Activated CD8-positive, alpha-beta memory T cell treated with anti-CD3 and anti-CD28 coated beads, Interleukin-2, amount 50 U/mL, for 24 hours (primary cell): ENCODE results near the gene MAPK14.

Source experiments
- DNase-seq: peaks from one replicate; pipeline ENCODE4 v3.0.0-alpha.2; 2020; ENCODE audit errors: extremely low read depth

MAPK14 gene

DNA sequence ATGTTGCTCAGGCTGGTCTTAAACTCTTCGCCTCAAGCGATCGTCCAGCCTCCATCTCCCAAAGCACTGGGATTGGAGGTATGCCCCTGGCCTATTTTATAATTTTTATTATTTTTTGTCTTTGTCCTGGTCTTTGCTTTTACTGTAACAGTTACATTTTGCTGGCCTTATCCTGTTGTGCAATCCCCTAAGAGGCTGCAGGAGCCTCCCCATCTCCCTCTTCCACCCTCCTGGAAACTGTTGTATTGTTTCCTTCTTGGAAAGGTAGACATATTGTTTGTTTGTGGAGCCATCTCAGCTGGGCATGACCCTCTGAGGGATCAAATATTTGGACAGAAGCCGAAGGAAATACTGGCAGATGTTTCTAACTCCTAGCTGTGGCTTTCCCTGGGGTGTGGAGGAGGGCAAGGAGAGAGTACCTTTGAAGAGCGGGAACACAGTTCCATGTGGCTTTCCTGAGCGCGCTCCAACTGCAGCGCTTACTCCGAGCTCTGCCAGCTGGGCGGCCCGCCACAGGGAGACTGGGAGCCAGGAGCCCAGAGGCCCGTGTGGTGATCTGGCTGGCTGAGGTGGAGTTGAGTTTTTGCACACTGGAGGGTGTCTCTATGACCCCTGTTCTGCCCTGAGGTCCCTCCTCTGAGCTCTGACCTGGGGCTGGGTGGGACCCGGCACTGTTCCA lies 107.6 kb downstream of the MAPK14 start:
- no peak for DNase-seq

DNA sequence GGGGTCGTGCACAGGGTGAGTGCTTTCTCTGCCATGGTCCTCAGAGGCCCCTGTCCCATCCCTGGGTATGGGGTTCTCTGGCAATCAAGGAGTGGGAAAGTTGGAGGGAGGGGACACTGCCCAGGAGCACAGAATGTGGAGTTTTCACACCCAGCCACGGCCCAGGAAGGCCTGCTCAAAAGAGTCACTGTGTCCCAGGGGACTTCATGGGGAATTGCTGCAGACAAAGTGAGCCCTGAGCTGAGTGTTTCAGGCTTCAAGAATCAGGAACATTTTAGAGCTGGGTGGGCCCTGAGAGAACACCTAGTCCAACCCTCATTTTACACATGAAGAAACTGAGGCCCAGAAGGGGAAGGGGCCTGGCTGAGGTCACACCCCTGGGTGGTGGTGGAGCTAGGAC lies 108.4 kb downstream of the MAPK14 start:
- DNase-seq: no peak

DNA sequence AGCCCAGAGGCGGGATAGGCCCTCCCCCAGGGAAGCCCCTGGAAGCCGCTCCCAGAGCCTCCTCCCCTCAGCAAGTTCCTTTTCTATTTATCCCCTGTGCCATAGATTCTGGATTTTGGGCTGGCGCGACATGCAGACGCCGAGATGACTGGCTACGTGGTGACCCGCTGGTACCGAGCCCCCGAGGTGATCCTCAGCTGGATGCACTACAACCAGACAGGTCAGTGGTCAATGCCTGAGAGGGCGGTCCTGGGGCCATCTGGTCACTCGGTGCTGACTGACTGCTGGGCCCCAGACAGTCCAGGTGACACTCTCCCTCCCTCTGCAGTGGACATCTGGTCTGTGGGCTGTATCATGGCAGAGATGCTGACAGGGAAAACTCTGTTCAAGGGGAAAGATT lies 108.9 kb downstream of the MAPK14 start:
- no peak for DNase-seq

DNA sequence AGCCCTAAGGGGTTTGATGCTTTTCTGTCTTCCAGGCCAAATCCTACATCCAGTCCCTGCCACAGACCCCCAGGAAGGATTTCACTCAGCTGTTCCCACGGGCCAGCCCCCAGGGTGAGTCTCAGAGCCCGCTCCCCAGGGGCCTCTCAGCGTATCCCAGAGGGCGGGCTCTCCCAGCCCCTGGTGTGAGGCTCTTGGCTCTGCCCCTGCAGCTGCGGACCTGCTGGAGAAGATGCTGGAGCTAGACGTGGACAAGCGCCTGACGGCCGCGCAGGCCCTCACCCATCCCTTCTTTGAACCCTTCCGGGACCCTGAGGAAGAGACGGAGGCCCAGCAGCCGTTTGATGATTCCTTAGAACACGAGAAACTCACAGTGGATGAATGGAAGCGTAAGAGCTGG lies 111.1 kb downstream of the MAPK14 start:
- DNase-seq: no peak

DNA sequence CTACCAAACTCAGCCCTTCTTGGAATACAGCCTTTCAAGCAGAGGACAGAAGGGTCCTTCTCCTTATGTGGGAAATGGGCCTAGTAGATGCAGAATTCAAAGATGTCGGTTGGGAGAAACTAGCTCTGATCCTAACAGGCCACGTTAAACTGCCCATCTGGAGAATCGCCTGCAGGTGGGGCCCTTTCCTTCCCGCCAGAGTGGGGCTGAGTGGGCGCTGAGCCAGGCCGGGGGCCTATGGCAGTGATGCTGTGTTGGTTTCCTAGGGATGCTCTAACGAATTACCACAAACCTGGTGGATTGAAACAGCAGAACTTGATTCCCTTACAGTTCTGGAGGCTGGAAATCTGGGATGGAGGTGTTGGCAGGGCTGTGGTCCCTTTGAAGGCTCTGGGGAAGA lies 111.8 kb downstream of the MAPK14 start:
- no peak for DNase-seq

DNA sequence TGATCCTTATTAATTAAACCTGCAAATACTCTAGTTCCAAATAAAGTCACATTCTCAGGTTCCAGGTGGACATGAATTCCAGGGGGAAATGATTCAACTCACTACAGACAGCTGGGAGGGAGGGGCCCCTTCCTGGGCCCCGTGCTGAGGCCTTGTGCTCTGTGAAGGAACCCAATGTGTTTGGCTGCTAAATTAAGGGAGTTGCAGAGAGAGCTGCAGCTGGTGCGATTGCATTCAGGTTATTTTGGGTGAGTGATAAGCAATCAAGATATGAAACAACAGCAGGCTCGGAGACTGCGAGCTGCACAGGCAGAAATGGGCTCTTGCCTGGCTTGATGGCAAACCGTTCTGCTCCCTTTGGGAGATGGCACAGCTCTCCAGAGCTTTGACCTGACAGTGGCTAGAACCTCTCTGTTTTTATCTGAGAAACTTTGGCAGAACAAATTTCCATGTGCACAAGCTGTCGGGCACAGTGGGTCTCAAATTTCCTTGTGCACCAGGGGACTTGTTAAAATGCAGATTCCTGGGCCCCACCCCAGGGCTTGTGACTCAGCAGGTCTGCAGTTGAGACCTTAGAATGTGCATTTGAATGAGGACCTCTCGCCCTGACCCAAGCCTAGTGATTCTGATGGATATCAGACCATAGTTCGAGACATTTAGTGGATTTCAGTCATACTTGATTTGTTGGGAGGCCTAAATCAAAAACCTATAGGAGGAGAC lies 112.5 kb downstream of the MAPK14 start:
- no peak for DNase-seq

DNA sequence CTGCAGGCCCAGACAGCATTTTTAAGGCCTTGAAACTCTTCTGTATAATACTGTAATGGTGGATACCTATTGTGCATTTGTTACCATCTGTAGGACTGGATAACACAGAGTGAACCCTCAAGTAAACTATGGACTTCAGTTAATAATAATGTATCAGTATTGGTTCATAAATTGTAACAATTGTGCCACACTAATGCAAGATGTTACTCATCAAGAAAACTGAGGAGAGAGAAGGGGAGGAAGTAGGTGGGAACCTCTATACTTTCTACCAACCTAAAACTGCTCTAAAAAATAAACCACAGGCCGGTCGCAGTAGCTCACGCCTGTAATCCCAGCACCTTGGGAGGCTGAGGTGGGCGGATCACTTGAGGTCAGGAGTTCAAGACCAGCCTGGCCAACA lies 113.5 kb downstream of the MAPK14 start:
- no peak for DNase-seq

DNA sequence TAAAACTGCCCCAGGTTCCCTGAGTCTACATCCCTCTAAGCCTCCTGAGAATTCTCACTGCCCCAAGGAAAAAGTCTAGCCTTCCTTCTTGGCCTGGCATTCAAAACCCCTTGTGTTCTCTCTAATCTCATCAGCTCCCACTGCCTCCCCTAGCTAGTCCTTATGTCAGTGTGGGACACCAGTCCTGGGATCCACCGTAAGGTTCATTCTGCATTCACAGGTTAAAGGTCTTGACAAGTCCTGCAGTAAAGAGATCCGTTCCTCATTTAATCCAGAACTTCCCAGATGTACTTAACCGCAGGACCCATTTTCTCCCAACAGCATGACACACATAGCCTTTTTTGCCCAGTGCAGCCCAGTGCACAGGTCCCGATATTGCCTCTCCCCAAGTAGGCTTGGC lies 114.4 kb downstream of the MAPK14 start:
- DNase-seq: no peak

DNA sequence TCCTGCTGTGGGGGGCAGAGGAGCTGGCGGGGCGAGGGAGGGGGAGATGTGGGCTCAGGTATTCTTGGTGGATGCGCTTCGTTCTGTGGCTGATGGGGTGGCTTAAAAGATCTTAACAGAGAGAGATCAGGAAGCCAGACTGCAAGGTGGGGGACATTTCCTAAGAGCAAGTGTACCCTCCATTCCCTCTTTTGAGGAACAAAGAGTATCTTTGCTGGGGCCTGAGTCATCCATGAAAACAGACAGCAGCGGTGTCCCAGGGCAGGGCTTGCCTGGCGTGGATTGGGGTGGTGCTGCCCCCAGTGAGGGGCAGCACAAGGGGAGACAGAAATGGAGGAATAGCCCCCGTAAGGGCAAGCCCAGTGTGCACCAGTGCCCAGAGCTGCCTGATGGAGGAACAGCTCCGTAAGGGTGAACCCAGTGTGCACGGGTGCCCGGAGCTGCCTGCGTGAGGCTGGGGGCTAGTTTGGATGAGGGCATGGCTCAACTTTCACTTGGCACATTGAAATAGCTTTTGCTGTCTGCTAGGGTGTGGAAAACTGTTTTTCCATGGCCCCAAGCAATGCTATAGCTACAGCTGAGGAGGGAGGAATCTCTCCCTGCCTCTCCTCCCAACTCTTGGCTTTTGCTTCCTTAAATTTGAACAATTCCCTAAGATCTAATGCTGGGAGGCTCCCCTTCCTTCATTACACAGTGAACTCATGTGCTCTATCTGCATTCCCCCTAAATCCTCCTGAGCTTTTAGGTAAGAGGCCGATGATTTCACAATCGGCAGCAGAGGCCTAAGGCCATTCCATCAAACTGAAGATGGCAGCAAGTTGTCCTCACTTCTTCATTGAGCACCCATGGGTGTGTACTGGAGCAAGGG lies 115.6 kb downstream of the MAPK14 start:
- DNase-seq: no peak

DNA sequence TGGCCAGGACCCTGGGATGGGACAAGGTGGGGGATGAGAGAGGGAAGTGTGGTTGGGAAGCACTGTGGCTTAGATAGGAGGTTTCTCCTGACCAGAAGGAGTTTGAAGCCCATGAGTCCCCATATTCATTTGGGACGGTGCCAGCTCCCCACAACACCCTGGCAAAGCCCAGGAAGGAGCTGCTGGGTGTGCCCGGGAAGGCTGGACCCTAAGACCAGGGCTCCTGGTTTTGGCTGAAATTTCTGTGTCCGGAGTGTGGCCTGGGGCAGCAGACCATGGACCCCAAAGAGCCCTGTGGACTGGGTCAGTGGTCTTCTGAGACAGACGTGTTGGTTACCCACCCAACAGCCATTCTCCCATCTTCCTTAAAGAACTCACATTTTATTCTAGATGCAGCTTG lies 117.9 kb downstream of the MAPK14 start:
- DNase-seq: no peak

DNA sequence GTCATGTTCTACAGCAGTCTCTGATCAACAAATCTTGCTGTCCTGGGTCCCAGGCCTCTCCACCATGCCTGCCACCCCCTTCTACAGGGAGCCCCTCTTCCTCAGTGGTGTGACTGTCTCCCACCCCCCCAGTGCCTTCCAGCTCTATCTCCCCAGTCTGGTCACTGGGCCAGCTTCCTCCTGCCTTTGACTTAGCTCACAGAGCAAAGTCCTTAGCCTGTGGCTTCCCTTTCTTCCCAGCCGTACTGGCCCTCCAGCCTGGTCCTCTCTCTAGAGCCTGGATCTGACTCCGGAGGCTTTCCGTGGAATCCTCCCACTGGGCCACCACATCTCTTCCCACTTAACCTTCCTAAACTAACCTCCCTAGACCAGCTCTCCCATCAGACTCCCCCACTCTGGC lies 119.7 kb downstream of the MAPK14 start:
- no peak for DNase-seq

DNA sequence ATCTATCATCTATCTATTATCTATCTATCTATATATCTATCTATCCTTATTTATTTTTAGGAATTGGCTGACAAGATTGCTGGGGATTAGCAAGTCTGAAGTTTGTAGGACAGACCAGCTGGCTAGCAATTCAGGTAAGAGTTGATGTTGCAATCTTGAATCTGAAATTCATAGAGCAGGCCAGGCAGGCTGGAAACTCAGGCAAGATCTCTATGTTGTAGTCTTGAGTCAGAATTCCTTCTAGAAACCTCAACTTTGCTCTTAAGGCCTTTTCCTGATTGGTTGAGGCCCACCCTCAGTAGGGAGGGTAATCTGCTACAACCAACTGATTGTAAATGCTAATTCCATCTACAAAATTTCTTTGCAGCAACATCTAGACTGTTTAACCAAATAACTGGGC lies 121.9 kb downstream of the MAPK14 start:
- no peak for DNase-seq

DNA sequence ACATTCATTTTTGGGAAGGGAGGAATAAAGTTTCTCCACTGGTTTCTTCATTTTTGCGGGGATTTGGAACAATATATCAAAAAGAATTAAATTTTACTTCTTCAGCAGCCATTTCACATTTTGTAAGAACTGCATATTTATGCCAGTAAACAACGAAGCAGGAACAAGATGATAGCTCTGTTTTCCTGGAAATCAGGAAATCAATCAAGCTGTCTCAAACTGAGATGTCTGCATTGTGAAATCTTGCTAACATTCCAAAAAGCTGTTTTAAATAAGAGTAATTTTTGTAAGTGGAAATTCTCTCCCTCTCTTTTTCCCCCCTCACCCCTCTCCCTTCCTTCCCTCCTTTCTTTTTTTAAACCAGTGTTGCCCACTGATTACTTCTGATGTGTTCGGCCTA lies 122.7 kb downstream of the MAPK14 start:
- no peak for DNase-seq

DNA sequence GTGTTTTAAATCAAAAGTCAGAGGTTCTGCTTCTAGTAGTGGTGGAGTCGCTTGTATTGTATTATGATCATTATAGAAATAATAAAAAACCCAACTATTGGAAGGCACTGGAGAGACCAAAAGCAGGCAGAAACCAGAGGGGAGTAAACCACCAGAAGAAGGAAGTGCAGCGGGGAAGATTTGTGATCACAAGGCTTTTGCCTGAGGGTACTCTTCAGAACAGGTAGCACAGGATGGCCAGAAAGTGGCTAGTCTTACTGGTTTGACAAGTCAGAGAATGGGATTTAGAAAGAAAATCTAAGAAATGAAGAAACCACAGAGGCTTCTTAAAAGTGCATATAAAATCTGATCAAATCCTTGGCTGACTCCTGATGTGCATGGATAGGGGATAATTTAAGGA lies 126.7 kb downstream of the MAPK14 start:
- DNase-seq: no peak

DNA sequence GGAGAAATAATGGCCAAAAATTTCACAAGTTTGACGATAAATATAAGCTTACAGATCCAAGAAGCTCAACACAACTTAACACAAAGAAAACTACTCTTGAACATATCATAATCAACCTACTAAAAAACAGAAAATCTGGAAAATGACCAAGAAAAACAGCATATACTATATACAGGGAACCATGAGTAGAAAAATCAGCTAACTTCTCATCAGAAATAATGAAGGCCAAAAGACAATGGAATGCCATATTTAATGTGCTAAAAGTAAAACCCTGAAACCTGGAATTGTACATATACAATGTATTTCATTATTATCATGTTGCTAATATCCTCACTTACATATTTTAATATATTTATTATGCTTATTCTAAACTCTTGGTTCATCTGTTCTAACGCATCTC lies 128.1 kb downstream of the MAPK14 start:
- DNase-seq: no peak

DNA sequence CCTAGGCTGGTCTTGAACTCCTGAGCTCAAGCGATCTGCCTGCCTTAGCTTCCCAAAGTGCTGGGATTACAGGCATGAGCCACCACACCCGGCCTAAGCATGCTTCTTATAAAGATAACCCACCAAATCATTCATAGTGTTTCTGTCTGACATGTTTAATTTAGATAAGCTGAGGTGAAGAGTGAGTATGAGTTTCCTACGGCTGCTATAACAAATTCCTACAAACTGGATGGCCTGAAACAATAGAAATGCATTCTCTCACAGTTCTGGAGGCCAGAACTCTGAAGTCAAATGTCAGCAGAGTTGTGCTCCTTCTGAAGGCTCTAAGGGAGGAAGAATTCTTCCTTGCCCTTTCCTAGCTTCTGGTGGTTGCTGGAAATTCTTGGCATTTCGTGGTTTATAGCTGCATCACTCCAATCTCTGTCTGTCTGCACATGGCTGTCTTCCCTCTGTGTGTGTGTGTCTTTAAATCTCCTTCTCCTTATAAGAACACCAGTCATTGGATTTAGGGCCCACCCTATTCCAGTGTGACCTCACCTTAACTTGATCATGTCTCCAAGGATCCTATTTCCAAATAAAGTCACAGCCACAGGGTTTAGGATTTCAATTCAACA lies 132.6 kb downstream of the MAPK14 start:
- no peak for DNase-seq
